Measurements from ENCODE around the gene EIF4G3.
"Not testable (repeated sequence)": the region's sequence is repeated elsewhere in the genome, so short reads cannot be mapped to it uniquely, and the experiment has no call there.

Gene EIF4G3

DNA sequence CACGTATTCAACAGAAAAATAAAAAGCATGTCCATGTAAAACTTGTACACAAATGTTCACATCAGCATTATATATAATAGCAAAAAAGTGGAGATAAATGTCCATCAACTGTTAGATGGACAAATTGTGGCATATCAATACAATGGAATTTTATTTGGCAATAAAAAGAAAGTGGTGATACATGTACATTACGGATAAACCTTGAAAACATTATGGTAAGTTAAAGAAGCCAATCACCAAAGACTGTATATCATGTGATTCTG lies 76.9 kb downstream of the EIF4G3 start:
- no peak overlapping the region for H3K27ac ChIP-seq
- TF ChIP-seq ZFX (IDR thresholded peaks at IDR 0.05), result no peak
- TF ChIP-seq, protein P1, sequence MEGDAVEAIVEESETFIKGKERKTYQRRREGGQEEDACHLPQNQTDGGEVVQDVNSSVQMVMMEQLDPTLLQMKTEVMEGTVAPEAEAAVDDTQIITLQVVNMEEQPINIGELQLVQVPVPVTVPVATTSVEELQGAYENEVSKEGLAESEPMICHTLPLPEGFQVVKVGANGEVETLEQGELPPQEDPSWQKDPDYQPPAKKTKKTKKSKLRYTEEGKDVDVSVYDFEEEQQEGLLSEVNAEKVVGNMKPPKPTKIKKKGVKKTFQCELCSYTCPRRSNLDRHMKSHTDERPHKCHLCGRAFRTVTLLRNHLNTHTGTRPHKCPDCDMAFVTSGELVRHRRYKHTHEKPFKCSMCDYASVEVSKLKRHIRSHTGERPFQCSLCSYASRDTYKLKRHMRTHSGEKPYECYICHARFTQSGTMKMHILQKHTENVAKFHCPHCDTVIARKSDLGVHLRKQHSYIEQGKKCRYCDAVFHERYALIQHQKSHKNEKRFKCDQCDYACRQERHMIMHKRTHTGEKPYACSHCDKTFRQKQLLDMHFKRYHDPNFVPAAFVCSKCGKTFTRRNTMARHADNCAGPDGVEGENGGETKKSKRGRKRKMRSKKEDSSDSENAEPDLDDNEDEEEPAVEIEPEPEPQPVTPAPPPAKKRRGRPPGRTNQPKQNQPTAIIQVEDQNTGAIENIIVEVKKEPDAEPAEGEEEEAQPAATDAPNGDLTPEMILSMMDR (conservative IDR thresholded peaks at IDR 0.05), result no peak

DNA sequence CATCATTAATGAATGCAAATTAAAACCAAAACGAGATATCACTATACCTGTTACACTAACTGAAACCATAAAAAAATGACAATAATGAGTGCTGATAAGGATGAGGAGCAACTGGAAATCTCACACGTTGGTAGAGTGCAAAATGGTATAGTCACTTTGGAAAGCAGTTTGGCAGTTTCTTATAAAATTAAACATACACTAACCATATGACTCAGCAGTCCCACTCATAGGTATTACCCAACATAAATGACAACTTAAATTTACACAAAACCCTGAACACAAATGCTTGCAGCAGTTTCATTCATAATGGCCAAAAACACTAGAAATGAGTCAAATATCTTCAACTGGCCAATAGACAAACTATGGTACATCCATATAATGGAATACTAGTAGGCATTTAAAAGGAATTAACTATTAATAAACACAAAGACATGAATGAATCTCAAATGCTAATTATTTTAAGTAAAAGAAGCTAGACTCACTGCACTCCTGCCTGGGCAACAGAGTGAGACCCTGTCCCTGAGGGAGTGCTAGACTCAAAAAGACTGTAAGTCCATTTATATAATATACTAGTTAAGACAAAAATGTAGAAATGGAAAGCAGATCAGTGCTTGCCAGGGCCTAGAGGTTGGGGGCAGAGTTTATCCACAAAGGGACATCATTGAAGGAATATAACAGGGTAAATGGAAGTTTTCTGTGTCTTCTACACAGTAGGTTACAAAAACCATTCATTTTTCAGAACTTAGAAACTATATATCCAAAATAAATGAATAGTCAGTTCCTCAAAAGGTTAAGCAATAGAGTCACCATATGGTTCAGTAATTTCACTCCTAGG lies 77.4 kb downstream of the EIF4G3 start:
- TF ChIP-seq, protein P1 (conservative IDR thresholded peaks at IDR 0.05), result no peak
- no peak overlapping the region for H3K27ac ChIP-seq

DNA sequence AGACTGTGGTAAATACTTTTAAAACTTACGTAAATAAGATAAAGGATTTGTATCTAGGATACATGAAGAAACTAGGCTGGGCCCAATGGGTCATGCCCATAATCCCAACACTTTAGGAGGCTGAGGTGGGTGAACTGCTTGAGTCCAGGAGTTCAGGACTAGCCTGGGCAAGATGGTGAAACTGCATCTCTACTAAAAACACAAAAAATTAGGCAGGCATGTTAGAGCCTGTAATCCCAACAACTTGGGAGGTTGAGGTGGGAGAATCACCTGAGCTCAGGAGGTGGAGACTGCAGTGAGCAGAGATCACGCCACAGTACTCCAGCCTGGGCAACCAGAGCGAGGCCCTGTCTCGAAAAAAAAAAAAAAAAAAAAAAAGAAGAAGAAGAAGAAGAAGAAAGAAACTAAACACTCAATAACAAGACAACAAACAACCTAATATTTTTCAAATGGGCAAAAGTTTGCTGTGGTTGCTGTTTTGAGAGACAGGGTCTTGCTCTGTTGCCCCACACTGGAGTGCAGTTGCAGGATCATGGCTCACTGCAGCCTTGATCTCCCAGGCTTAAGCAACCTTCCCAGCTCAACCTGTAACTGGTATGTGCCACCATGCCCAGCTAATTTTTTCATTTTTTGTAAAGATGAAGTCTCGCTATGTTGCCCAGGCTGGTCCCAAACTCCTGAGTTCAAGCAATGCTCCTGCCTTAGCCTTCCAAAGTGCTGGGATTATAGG lies 78.3 kb downstream of the EIF4G3 start:
- no peak overlapping the region for H3K27ac ChIP-seq
- no peak for TF ChIP-seq ZFX (IDR thresholded peaks at IDR 0.05)
- TF ChIP-seq, protein P1 (conservative IDR thresholded peaks at IDR 0.05), result no peak

DNA sequence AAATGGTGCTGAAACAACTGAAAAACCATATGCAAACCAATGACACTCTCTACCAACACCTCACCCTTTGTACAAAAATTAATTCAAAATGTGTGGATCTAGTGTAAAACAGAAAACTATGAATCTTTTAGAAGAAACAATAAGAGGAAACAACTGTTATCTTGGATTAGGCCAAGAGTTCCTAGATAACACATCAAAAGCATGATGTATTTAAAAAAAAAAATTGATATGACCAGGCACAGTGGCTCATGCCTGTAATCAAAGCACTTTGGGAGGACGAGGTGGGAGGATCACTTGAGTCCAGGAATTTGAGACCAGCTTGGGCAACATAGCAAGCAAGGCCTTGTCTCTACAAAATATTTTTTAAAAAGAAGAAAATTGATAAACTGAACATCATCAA lies 79.0 kb downstream of the EIF4G3 start:
- TF ChIP-seq, protein P1 (conservative IDR thresholded peaks at IDR 0.05), result no peak
- TF ChIP-seq ZFX (IDR thresholded peaks at IDR 0.05), result no peak
- no peak overlapping the region for H3K27ac ChIP-seq

DNA sequence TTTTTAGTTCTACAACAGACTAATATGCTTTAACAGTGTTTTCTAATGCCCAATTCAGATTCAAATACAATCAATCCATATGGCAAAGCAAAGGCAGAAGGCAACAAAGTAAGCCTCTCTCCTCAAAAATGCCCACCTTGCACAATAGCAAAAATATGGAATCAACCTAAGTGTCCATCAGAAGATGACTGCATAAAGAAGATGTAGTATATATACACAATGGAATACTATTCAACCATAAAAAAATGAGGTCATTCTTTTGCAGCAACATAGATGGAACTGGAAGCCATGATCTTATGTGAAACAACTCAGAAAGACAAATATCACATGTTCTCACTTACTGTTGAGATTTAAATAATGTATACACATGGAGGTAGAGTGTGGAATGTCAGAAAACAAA lies 80.7 kb downstream of the EIF4G3 start:
- no peak overlapping the region for H3K27ac ChIP-seq
- no peak for TF ChIP-seq ZFX (IDR thresholded peaks at IDR 0.05)
- TF ChIP-seq, protein P1 (conservative IDR thresholded peaks at IDR 0.05), result no peak

DNA sequence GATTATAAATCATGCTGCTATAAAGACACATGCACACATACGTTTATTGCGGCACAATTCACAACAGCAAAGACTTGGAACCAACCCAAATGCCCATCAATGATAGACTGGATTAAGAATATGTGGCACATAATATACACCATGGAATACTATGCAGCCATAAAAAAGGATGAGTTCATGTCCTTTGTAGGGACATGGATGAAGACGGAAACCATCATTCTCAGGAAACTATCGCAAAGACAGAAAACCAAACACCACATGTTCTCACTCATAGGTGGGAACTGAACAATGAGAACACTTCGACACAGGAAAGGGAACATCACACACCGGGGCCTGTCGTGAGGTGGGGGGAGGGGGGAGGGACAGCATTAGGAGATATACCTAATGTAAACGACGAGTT lies 82.4 kb downstream of the EIF4G3 start:
- H3K27ac ChIP-seq, result not testable (repeated sequence)

DNA sequence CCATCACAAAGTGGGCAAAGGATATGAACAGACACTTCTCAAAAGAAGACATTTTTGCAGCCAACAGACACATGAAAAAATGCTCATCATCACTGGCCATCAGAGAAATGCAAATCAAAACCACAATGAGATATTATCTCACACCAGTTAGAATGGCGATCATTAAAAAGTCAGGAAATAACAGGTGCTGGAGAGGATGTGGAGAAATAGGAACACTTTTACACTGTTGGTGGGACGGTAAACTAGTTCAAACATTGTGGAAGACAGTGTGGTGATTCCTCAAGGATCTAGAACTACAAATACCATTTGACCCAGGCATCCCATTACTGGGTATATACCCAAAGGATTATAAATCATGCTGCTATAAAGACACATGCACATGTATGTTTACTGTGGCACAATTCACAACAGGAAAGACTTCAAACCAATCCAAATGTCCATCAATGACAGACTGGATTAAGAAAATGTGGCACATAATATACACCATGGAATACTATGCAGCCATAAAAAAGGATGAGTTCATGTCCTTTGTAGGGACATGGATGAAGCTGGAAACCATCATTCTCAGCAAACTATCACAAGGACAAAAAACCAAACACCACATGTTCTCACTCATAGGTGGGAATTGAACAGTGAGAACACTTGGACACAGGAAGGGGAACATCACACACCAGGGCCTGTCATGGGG lies 83.3 kb downstream of the EIF4G3 start:
- H3K27ac ChIP-seq, result not testable (repeated sequence)

DNA sequence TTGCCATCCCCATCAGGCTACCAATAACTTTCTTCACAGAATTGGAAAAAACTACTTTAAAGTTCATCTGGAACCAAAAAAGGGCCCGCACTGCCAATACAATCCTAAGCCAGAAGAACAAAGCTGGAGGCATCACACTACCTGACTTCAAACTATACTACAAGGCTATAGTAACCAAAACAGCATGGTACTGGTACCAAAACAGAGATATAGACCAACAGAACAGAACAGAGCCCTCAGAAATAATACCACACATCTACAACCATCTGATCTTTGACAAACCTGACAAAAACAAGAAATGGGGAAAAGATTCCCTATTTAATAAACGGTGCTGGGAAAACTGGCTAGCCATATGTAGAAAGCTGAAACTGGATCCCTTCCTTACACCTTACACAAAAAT lies 84.2 kb downstream of the EIF4G3 start:
- H3K27ac ChIP-seq, result not testable (repeated sequence)

DNA sequence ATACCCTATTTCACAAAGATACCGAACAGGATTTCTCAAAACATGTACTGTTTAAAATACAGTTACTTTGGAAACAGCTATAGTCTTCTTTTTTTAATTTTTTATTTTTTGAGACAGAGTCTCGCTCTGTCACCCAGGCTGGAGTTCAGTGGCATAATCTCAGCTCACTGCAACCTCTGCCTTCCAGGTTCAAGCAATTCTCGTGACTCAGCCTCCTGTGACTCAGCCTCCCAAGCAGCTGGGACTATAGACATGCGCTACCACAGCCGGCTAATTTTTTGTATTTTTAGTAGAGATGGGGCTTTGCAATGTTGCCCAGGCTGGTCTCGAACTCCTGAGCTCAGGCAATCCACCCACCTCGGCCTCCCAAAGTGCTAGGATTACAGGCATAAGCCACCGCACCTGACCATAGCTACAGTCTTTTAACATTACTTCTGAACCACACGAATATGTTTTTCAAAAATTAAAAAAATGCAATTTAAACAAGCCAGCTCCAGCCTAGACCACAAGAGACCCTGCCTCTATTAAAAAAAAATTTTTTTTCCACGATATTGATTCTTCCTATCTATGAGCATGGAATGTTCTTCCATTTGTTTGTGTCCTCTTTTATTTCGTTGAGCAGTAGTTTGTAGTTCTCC lies 85.5 kb downstream of the EIF4G3 start:
- not testable (repeated sequence) for H3K27ac ChIP-seq

All from C4-2B (cell line).